Measurements from ENCODE around the gene NCAPD2.
"Not testable (repeated sequence)": the region's sequence is repeated elsewhere in the genome, so short reads cannot be mapped to it uniquely, and the experiment has no call there.

The NCAPD2 gene

DNA sequence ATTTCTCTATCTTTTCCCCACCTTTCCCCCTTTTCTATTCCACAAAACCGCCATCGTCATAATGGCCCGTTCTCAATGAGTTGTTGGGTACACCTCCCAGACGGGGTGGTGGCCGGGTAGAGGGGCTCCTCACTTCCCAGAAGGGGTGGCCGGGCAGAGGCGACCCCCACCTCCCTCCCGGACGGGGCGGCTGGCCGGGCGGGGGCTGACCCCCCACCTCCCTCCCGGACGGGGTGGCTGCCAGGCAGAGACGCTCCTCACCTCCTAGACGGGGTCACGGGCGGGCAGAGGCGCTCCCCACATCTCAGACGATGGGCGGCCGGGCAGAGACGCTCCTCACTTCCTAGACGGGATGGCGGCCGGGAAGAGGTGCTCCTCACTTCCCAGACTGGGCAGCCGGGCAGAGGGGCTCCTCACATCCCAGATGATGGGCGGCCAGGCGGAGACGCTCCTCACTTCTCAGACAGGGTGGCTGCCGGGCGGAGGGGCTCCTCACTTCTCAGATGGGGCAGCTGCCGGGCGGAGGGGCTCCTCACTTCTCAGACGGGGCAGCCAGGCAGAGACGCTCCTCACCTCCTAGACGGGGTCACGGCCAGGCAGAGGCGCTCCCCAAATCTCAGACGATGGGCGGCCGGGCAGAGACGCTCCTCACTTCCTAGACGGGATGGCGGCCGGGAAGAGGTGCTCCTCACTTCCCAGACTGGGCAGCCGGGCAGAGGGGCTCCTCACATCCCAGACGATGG, 18.5 kb upstream of the NCAPD2 start:
- not testable (repeated sequence) for H3K27ac ChIP-seq (ENCODE audit: low read length); H3K4me1 ChIP-seq (ENCODE audit: control insufficient read depth, insufficient read depth, low read length); H3K27me3 ChIP-seq (ENCODE audit: control insufficient read depth in 1 of 2, insufficient read depth in 2 of 2, low read length in 2 of 2); H3K9me3 ChIP-seq (ENCODE audit: control insufficient read depth in 2 of 2, low read length in 2 of 2); H3K4me3 ChIP-seq (ENCODE audit: low read length in 2 of 2); H3K9ac ChIP-seq (ENCODE audit: low read length in 2 of 2); H3K36me3 ChIP-seq (ENCODE audit: control insufficient read depth in 2 of 2, insufficient read depth in 2 of 2, low read length in 2 of 2)

DNA sequence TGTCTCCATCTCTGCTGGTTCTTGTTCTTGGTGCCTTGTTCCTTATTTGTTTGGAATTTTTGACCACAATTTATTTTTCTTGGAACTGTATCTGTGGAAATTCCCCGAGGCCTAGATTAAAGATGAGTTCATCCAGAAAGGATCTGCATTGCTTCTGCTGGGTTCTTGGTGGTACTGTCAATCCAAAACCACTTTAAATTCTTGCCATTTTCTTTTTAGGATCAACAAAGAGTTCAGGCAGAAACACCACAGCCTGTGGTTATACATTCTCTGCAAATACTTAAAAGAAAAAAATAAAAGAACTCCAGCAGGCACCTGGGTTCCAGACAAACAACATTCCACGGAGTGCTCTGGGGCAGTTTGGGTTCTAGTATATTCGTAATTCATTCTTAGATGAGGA, 17.4 kb upstream of the NCAPD2 start:
- H3K9me3 ChIP-seq (ENCODE audit: control insufficient read depth in 2 of 2, low read length in 2 of 2): no peaks in the 10 kb centered on the region
- H3K27ac ChIP-seq (ENCODE audit: low read length): peak overlapping the region; percentile 24
- H3K4me3 ChIP-seq (ENCODE audit: low read length in 2 of 2): no peak overlapping the region
- peaks cover 4% of the 10 kb centered on the region for H3K4me1 ChIP-seq (ENCODE audit: control insufficient read depth, insufficient read depth, low read length)
- H3K27me3 ChIP-seq (ENCODE audit: control insufficient read depth in 1 of 2, insufficient read depth in 2 of 2, low read length in 2 of 2): no peaks in the 10 kb centered on the region
- no peaks in the 10 kb centered on the region for H3K36me3 ChIP-seq (ENCODE audit: control insufficient read depth in 2 of 2, insufficient read depth in 2 of 2, low read length in 2 of 2)
- H3K9ac ChIP-seq (ENCODE audit: low read length in 2 of 2): no peak overlapping the region

DNA sequence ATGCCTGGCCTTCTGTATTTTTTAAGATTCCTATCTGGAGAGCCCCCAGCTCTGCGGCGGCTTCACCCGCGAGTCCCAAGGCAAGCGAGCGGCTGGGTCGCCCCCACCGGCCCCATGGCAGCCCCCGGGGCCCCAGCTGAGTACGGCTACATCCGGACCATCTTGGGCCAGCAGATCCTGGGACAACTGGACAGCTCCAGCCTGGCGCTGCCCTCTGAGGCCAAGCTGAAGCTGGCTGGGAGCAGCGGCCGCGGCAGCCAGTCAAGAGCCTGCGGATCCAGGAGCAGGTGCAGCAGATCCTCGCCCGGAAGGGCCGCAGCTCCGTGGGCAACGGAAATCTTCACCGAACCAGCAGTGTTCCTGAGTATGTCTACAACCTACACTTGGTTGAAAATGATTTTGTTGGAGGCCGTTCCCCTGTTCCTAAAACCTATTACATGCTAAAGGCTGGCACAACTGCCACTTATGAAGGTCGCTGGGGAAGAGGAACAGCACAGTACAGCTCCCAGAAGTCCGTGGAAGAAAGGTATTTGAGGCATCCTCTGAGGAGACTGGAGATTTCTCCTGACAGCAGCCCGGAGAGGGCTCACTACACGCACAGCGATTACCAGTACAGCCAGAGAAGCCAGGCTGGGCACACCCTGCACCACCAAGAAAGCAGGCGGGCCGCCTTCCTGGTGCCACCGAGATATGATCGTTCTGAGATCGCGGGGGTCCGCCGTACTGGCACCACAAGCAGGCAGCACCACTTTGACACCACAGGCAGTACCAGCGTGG, 16.1 kb upstream of the NCAPD2 start:
- H3K9me3 ChIP-seq (ENCODE audit: control insufficient read depth in 2 of 2, low read length in 2 of 2); H3K9ac ChIP-seq (ENCODE audit: low read length in 2 of 2); H3K4me1 ChIP-seq (ENCODE audit: control insufficient read depth, insufficient read depth, low read length); H3K27ac ChIP-seq (ENCODE audit: low read length); H3K27me3 ChIP-seq (ENCODE audit: control insufficient read depth in 1 of 2, insufficient read depth in 2 of 2, low read length in 2 of 2); H3K4me3 ChIP-seq (ENCODE audit: low read length in 2 of 2); H3K36me3 ChIP-seq (ENCODE audit: control insufficient read depth in 2 of 2, insufficient read depth in 2 of 2, low read length in 2 of 2): not testable (repeated sequence)

DNA sequence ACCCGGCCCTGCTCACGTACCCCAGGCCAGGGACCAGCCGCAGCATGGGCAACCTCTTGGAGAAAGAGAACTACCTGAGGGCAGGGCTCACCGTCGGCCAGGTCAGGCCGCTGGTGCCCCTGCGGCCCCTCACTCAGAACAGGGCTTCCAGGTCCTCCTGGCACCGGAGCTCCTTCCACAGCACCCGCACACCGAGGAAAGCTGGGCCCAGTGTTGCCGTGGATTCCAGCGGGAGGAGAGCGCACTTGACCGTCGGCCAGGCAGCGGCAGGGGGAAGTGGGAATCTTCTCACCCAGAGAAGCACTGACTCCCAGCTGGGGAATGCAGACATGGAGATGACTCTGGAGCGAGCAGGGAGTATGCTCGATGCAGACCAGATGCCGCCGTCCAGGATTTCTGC, 15.5 kb upstream of the NCAPD2 start:
- H3K36me3 ChIP-seq (ENCODE audit: control insufficient read depth in 2 of 2, insufficient read depth in 2 of 2, low read length in 2 of 2): no peaks in the 10 kb centered on the region
- H3K9me3 ChIP-seq (ENCODE audit: control insufficient read depth in 2 of 2, low read length in 2 of 2): no peaks in the 10 kb centered on the region
- H3K9ac ChIP-seq (ENCODE audit: low read length in 2 of 2): no peak overlapping the region
- H3K4me3 ChIP-seq (ENCODE audit: low read length in 2 of 2): no peak overlapping the region
- no peak overlapping the region for H3K27ac ChIP-seq (ENCODE audit: low read length)
- H3K27me3 ChIP-seq (ENCODE audit: control insufficient read depth in 1 of 2, insufficient read depth in 2 of 2, low read length in 2 of 2): no peaks in the 10 kb centered on the region
- peaks cover 4% of the 10 kb centered on the region for H3K4me1 ChIP-seq (ENCODE audit: control insufficient read depth, insufficient read depth, low read length)

DNA sequence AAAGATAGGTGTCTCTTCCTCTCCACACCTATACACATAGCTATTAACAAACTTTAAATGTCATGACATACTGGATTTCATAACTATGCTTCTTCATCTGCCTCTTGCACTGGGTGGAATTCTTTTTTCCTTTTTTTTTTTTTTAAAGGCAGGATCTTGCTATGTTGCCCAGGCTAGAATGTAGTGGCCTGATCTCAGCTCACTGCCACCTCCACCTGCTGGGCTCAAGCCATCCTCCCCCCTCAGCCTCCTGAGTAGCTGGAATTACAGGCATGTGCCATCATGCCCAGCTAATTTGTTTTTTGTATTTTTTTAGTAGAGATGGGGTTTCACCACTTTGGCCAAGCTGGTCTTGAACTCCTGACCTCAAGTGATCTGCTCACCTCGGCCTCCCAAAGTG, 5.7 kb upstream of the NCAPD2 start:
- peaks cover 0 to 2% of the 10 kb centered on the region in 2 donors for H3K36me3 ChIP-seq (ENCODE audit: control insufficient read depth in 2 of 2, insufficient read depth in 2 of 2, low read length in 2 of 2)
- peaks cover 2% of the 10 kb centered on the region for H3K4me1 ChIP-seq (ENCODE audit: control insufficient read depth, insufficient read depth, low read length)
- H3K9me3 ChIP-seq (ENCODE audit: control insufficient read depth in 2 of 2, low read length in 2 of 2): no peaks in the 10 kb centered on the region
- no peak overlapping the region for H3K4me3 ChIP-seq (ENCODE audit: low read length in 2 of 2)
- H3K27me3 ChIP-seq (ENCODE audit: control insufficient read depth in 1 of 2, insufficient read depth in 2 of 2, low read length in 2 of 2): no peaks in the 10 kb centered on the region
- no peak overlapping the region for H3K9ac ChIP-seq (ENCODE audit: low read length in 2 of 2)
- H3K27ac ChIP-seq (ENCODE audit: low read length): no peak overlapping the region

DNA sequence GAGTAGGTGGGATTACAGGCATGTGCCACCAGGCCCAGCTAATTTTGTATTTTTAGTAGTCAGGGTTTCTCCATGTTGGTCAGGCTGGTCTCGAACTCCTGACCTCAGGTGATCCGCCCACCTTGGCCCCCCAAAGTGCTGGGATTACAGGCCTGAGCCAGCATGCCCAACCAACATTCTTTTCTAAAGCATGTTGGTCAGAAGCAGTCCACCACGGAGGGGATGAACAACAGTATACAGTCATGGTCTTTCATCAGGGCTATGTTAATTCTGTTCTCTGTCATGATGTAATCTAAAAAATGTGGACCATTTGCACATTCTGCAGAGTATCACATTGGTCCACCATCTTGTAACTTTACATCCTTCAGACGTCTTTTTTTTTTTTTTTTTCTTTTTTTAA, 4.5 kb upstream of the NCAPD2 start:
- peaks cover 4% of the 10 kb centered on the region for H3K4me1 ChIP-seq (ENCODE audit: control insufficient read depth, insufficient read depth, low read length)
- no peak overlapping the region for H3K27ac ChIP-seq (ENCODE audit: low read length)
- H3K27me3 ChIP-seq (ENCODE audit: control insufficient read depth in 1 of 2, insufficient read depth in 2 of 2, low read length in 2 of 2): no peaks in the 10 kb centered on the region
- H3K36me3 ChIP-seq (ENCODE audit: control insufficient read depth in 2 of 2, insufficient read depth in 2 of 2, low read length in 2 of 2): peaks cover 0 to 2% of the 10 kb centered on the region in 2 donors
- H3K9ac ChIP-seq (ENCODE audit: low read length in 2 of 2): no peak overlapping the region
- H3K9me3 ChIP-seq (ENCODE audit: control insufficient read depth in 2 of 2, low read length in 2 of 2): no peaks in the 10 kb centered on the region
- H3K4me3 ChIP-seq (ENCODE audit: low read length in 2 of 2): no peak overlapping the region

DNA sequence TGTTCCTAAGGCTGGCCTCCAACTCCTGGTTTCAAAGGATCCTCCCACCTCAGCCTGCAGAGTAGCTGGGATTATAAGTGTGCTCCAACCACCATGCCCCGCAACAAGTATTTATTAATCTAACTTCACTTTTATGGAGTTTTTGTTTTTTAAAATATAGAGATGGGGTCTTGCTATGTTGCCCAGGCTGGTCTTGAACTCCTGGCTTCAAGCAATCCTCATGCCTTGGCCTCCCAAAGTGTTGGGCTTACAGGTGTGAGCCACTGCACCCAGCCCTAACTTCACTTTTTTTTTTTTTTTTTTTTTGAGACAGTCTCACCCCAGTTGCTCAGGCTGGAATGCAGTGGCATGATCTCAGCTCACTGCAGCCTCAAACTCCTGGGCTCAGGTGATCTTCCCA, 3.2 kb upstream of the NCAPD2 start:
- not testable (repeated sequence) for H3K27me3 ChIP-seq (ENCODE audit: control insufficient read depth in 1 of 2, insufficient read depth in 2 of 2, low read length in 2 of 2); H3K4me3 ChIP-seq (ENCODE audit: low read length in 2 of 2); H3K9ac ChIP-seq (ENCODE audit: low read length in 2 of 2); H3K9me3 ChIP-seq (ENCODE audit: control insufficient read depth in 2 of 2, low read length in 2 of 2); H3K27ac ChIP-seq (ENCODE audit: low read length); H3K36me3 ChIP-seq (ENCODE audit: control insufficient read depth in 2 of 2, insufficient read depth in 2 of 2, low read length in 2 of 2)
- peaks cover 12% of the 10 kb centered on the region for H3K4me1 ChIP-seq (ENCODE audit: control insufficient read depth, insufficient read depth, low read length)

DNA sequence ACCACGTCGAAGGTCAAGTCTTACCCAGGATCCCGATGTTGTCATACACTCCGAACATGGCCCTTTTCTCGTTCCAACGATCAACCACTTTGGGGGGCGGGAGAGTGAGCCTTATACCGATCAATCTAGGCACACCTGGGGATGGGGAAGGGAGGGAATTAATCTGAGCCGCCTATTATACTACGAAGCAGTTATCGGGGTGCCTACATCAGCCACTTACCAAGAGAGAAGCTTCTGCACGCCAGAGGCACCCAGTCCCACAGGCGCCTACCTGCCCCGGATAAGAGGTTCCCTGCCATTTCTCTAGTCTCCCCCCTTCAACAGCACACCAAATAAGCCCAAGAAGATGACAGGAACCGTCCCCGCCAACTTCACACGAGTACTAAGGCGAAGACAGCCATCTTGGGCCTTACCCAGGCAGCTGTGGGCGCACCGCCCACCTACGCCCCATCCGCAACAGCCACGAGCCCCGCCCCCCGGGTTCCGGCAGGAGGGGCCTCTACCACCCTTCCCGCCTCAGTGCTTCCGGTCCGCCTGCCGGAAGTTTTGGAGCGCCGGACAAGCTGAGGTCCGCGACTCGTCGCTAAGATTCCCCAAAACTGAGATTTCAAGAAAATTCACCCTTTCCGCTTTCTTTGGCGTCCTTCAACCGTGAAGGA, 935 bp upstream of the NCAPD2 start, which contains the start of gene MRPL51:
Gene MRPL51 (minus strand): TSS at position 425 of the 659 bp plus-strand sequence. CDS start 126 bp downstream, at position 299.
- Histone ChIP-seq H3K36me3 (ENCODE audit: control insufficient read depth in 2 of 2, insufficient read depth in 2 of 2, low read length in 2 of 2) (peaks cover 0 to 2% of the 10 kb centered on the region in 2 donors), H3K9ac (ENCODE audit: low read length in 2 of 2) (peak within 1 kb of the TSS; percentile 91 to 99), H3K9me3 (ENCODE audit: control insufficient read depth in 2 of 2, low read length in 2 of 2) (no peaks in the 10 kb centered on the region), H3K27me3 (ENCODE audit: control insufficient read depth in 1 of 2, insufficient read depth in 2 of 2, low read length in 2 of 2) (no peaks in the 10 kb centered on the region), H3K27ac (ENCODE audit: low read length) (peak within 1 kb of the TSS; percentile 98), H3K4me3 (ENCODE audit: low read length in 2 of 2) (peak within 1 kb of the TSS; percentile 95 to 98), H3K4me1 (ENCODE audit: control insufficient read depth, insufficient read depth, low read length) (peaks cover 12% of the 10 kb centered on the region)

DNA sequence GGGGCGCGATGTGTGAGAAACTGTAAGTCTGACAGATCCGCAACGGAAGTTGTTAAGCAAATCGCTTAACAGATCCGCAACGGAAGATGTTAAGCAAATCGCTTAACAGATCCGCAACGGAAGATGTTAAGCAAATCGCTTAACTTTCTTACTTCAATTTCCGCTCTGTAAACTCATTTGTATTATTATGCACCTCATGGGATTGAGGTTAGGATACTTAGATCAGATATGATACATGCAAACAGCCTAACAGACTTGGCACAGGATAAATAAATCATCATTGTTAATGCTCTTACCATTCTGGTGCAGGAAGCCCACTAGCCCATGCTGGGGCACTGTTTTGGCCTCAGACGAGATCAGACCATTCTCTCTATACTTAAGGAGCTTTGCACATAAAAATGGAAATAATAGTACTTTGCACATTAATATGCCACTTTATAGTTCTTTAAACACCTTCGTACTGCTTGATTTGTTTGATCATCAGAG, 399 bp downstream of the NCAPD2 start:
- Histone ChIP-seq H3K9ac (ENCODE audit: low read length in 2 of 2) (peak overlapping the region; percentile 21 to 58), H3K9me3 (ENCODE audit: control insufficient read depth in 2 of 2, low read length in 2 of 2) (no peaks in the 10 kb centered on the region), H3K27ac (ENCODE audit: low read length) (peak overlapping the region; percentile 98), H3K27me3 (ENCODE audit: control insufficient read depth in 1 of 2, insufficient read depth in 2 of 2, low read length in 2 of 2) (no peaks in the 10 kb centered on the region), H3K36me3 (ENCODE audit: control insufficient read depth in 2 of 2, insufficient read depth in 2 of 2, low read length in 2 of 2) (peaks cover 0 to 2% of the 10 kb centered on the region in 2 donors), H3K4me3 (ENCODE audit: low read length in 2 of 2) (peak overlapping the region; percentile 94 to 98), H3K4me1 (ENCODE audit: control insufficient read depth, insufficient read depth, low read length) (peaks cover 12% of the 10 kb centered on the region)

DNA sequence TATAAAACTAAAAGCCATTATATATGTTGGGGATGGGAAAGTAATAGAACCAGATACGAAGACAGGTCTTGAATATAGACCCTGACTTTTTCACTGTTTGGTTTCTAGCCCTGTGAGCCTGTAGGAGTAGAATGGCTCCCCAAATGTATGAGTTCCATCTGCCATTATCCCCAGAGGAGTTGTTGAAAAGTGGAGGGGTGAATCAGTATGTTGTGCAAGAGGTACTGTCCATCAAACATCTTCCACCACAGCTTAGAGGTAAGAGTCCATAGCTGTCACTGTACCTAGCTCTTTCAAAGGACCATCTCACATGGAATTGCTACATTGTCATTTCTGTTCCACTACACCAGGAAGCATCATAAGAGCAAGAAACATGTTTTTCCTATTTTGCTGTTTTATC, 1.1 kb downstream of the NCAPD2 start:
- no peak overlapping the region for H3K27ac ChIP-seq (ENCODE audit: low read length)
- H3K27me3 ChIP-seq (ENCODE audit: control insufficient read depth in 1 of 2, insufficient read depth in 2 of 2, low read length in 2 of 2): no peaks in the 10 kb centered on the region
- H3K9me3 ChIP-seq (ENCODE audit: control insufficient read depth in 2 of 2, low read length in 2 of 2): no peaks in the 10 kb centered on the region
- peak overlapping the region in 1 of 2 donors; percentile 98 for H3K4me3 ChIP-seq (ENCODE audit: low read length in 2 of 2)
- H3K4me1 ChIP-seq (ENCODE audit: control insufficient read depth, insufficient read depth, low read length): peaks cover 12% of the 10 kb centered on the region
- H3K9ac ChIP-seq (ENCODE audit: low read length in 2 of 2): no peak overlapping the region
- peaks cover 0 to 2% of the 10 kb centered on the region in 2 donors for H3K36me3 ChIP-seq (ENCODE audit: control insufficient read depth in 2 of 2, insufficient read depth in 2 of 2, low read length in 2 of 2)
